GM12878 (cell line): ENCODE measurements around the gene SNX13. TPM values are rescaled to one million over a fixed set of nuclear protein-coding genes. Genes with fewer than 3 reads are reported as not detected.
A peak's percentile ranks its signal among the peaks of the same experiment; 100 is the strongest.

Source experiments
- ATAC-seq: fragments of 200-7000 bp; cut with Tn5 transposase; 3 replicates; pipeline ENCODE4 v1.9.1; 2020; ENCODE audit warnings: mild to moderate bottlenecking, moderate library complexity
- BruUV-seq: library from RNA; stranded (reverse); fragments of 400-500 nt; replicated peaks from 2 replicates; lab custom pipeline; 2021; lab: Mats Ljungman, UMichigan
- CTCF ChIA-PET: fragments of 300-600 bp; sonication (Branson Sonifier 250); formaldehyde crosslinking; extraction: SDS; loops from one replicate; lab custom pipeline; 2021; ENCODE audit warnings: inconsistent platforms; lab: Yijun Ruan, JAX
- POLR2A ChIA-PET: fragments of 350-600 bp; formaldehyde crosslinking; extraction: SDS; loops from one replicate; lab custom pipeline; 2021; ENCODE audit warnings: inconsistent platforms; lab: Charles Lee
- RAD21 ChIA-PET: fragments of 300-600 bp; sonication (Branson Sonifier 250); formaldehyde crosslinking; loops from one replicate; lab custom pipeline; 2023; ENCODE audit warnings: antibody characterized with exemption; ENCODE audit not compliant: unreplicated experiment; lab: Charles Lee
- SMC1A ChIA-PET: fragments of 300-600 bp; sonication (Branson Sonifier 250); formaldehyde crosslinking; loops from one replicate; lab custom pipeline; 2023; ENCODE audit not compliant: unreplicated experiment, uncharacterized antibody; lab: Charles Lee
- DNase-seq: peaks from one replicate; pipeline ENCODE4 v3.0.0-alpha.2; 2011; ENCODE audit warnings: low read depth, low spot score
- FAIRE-seq: peaks from 3 replicates; lab custom pipeline; 2011; peaks lifted over from hg19 to GRCh38; lab: Jason Lieb, UNC
- H2AFZ ChIP-seq: 2 replicates; pipeline ENCODE4 v1.6.0; 2011; ENCODE audit warnings: low read depth, low read length, control low read depth; ENCODE audit not compliant: control insufficient read depth
- H3K27ac ChIP-seq: 2 replicates; pipeline ENCODE4 v1.5.1; 2011; ENCODE audit warnings: control low read depth; ENCODE audit not compliant: control insufficient read depth, insufficient read depth
- H3K27me3 ChIP-seq, 2 experiments: replicated peaks in 1 of 2; 2 replicates each; pipeline versions ENCODE4 v1.6.0 to v1.6.1; 2011; ENCODE audit warnings: low read length in 1 of 2; ENCODE audit not compliant: control insufficient read depth in 2 of 2, insufficient read depth in 2 of 2
- H3K36me3 ChIP-seq, 2 experiments: 2 replicates each; pipeline ENCODE4 v1.5.1; 2011; ENCODE audit warnings: low read length in 1 of 2; ENCODE audit not compliant: control insufficient read depth in 2 of 2, insufficient read depth in 2 of 2
- H3K4me1 ChIP-seq: 2 replicates; pipeline ENCODE4 v1.6.1; 2011; ENCODE audit warnings: mild to moderate bottlenecking, low read length, moderate library complexity, mixed read lengths; ENCODE audit not compliant: control insufficient read depth, insufficient read depth
- H3K4me2 ChIP-seq: 2 replicates; pipeline ENCODE4 v1.6.0; 2011; ENCODE audit warnings: control low read depth; ENCODE audit not compliant: control insufficient read depth, insufficient read depth
- H3K4me3 ChIP-seq: fragments of 200-600 bp; sonication (generic); 2 replicates; pipeline ENCODE4 v1.5.1; 2016
- H3K79me2 ChIP-seq: 2 replicates; pipeline ENCODE4 v1.6.0; 2011; ENCODE audit warnings: low read length; ENCODE audit not compliant: control insufficient read depth, insufficient read depth
- H3K9ac ChIP-seq: 2 replicates; pipeline ENCODE4 v1.8.0; 2011; ENCODE audit warnings: low read length, control low read depth, mixed read lengths; ENCODE audit not compliant: control insufficient read depth, insufficient read depth
- H3K9me3 ChIP-seq: replicated peaks from 3 replicates; pipeline ENCODE4 v1.5.1; 2011; ENCODE audit warnings: mild to moderate bottlenecking, low read length; ENCODE audit not compliant: control insufficient read depth, insufficient read depth
- H4K20me1 ChIP-seq: 2 replicates; pipeline ENCODE4 v1.6.0; 2011; ENCODE audit not compliant: control insufficient read depth, insufficient read depth
- ATF7 ChIP-seq: fragments of 450-650 bp; IDR thresholded peaks from 2 replicates; pipeline ENCODE4 v1.6.1; 2016; ENCODE audit warnings: low read depth, mild to moderate bottlenecking
- CHD2 ChIP-seq: IDR thresholded peaks from 2 replicates; pipeline ENCODE4 v1.6.1; 2011; ENCODE audit warnings: low read depth, low read length, improper control_type of control experiment, borderline replicate concordance
- JUNB ChIP-seq: IDR thresholded peaks from 2 replicates; pipeline ENCODE4 v1.6.1; 2016; ENCODE audit warnings: antibody characterized with exemption, mild to moderate bottlenecking
- MTA2 ChIP-seq: fragments of 450-650 bp; IDR thresholded peaks from 2 replicates; pipeline ENCODE4 v1.6.1; 2016; ENCODE audit warnings: low read depth, mild to moderate bottlenecking, moderate library complexity
- NR2F1 ChIP-seq: fragments of 450-650 bp; conservative IDR thresholded peaks from 2 replicates; pipeline ENCODE4 v1.6.1; 2017; ENCODE audit warnings: mild to moderate bottlenecking
- RFX5 ChIP-seq: IDR thresholded peaks from 2 replicates; pipeline ENCODE4 v1.6.1; 2011; ENCODE audit warnings: low read depth, low read length, improper control_type of control experiment
- RUNX3 ChIP-seq: IDR thresholded peaks from 2 replicates; pipeline ENCODE4 v1.6.1; 2012; ENCODE audit warnings: low read length, inconsistent platforms
- in situ Hi-C: fragments of 300-500 bp; cut with MboI; formaldehyde crosslinking; loops from 9 replicates; pipeline ENCODE4 v1.14.3; 2018; ENCODE audit warnings: mixed read lengths
- intact Hi-C: fragments of 100-400 bp; cut with micrococcal nuclease; formaldehyde crosslinking; loops from one replicate; pipeline ENCODE4 v1.14.2; 2022; ENCODE audit not compliant: unreplicated experiment
- polyA plus RNA-seq, 11 experiments: library from polyadenylated mRNA; depleted of rRNA in 4 of 11; unstranded in 6 of 11; stranded (reverse) in 5 of 11; fragments of >200 nt; fragmentation: Nextera tagmentation in 4 of 11; fragmentation: Illumina TruSeq in 1 of 11; extraction: Ambion mirVana in 4 of 11; extraction: Trizol in 1 of 11; gene quantifications; 1 replicate in 1 of 11; 2 replicates in 10 of 11; pipeline versions ENCODE4 v1.2.1 to v1.2.3, GENCODE V29; 2011 to 2016; ENCODE audit warnings: inconsistent platforms in 2 of 11, missing spikeins in 2 of 11, low read depth in 1 of 11
- total RNA-seq, 4 experiments: library from RNA; depleted of rRNA in 3 of 4; stranded (reverse); fragments of >200 nt in 3 of 4; fragmentation: Illumina TruSeq in 1 of 4; extraction: Trizol in 1 of 4; gene quantifications; 2 replicates each; pipeline versions ENCODE4 v1.2.1 to v1.2.3, GENCODE V29; 2013 to 2021
- TF ChIP-seq, protein P1 (sequence below): fragments of 450-650 bp; formaldehyde crosslinking; IDR thresholded peaks from 2 replicates; pipeline ENCODE4 v1.5.0; 2022; ENCODE audit warnings: mild to moderate bottlenecking, missing genetic modification characterization

SNX13 gene
- total and polyA plus RNA-seq, 10 of the 15 experiments (the other 5 are each of a cell fraction or from before 2014, with no cell fraction given) = 2.2 to 17.1 (median 11.9) TPM

DNA sequence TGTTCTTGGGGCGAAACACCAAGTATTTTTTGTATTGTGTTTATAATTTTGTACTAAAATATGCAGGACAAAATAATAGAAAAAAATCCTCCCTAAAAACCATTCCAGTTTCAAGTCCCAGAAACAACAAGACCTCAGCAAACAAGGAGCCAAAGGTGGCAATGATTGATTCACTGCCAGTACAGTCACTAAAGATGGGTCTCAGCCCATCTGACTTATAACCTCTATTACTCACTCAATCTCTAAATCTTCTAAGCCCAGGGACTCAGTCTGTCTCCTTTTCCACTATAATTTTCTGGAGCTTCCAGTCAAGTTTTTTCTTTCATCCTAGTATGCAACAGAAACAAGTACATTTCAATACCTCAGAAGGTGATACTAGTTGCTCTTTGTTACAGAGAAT lies 33.3 kb downstream of the SNX13 start (continued):
- no peak for TF ChIP-seq CHD2
- TF ChIP-seq JUNB = no peak
- TF ChIP-seq RFX5 = no peak

DNA sequence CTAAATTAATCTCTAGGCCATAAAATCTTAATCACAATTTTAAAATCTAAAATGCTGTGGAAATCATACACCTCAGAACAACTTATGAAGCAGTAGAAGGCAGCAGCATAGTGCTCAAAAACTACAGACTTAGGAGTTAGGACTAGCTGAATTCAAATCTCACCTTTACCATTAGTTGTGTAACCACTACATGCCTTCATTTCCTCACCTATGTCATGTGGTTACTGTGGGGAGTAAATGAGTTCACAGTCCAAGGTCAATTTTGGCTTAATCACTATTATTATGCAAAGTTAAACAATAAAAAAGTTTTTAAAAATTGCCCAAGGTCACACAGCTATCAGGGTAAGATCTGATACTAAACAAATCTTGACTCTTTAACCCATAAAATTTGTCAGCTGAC lies 37.0 kb downstream of the SNX13 start:
- H3K4me3 ChIP-seq = no peak overlapping the region
- ChIA-PET RAD21 (interaction anchor here (1.3 kb wide), 1 partner anchor 133 kb away, joined by 4 read pairs; no protein-coding TSS in a partner anchor), SMC1A (interaction anchor here (1.0 to 1.6 kb wide), 4 partner anchors 8 to 133 kb away, joined by 3 read pairs; no protein-coding TSS in a partner anchor), CTCF (interaction anchor here (0.6 kb wide), 1 partner anchor 475 kb away, joined by 3 read pairs; no protein-coding TSS in a partner anchor), POLR2A (no interaction called here)
- H3K27ac ChIP-seq = no peak overlapping the region
- intact Hi-C loops (no loop called here), in situ Hi-C loops (no loop called here)
- no peak overlapping the region for H2AFZ ChIP-seq
- no peaks in the 10 kb centered on the region for H4K20me1 ChIP-seq
- DNase-seq = no peak
- no TSS peak for BruUV-seq
- peak; percentile 71 for ATAC-seq
- no peak overlapping the region for H3K9ac ChIP-seq
- H3K36me3 ChIP-seq = no peaks in the 10 kb centered on the region
- H3K27me3 ChIP-seq = no peaks in the 10 kb centered on the region
- no peaks in the 10 kb centered on the region for H3K9me3 ChIP-seq
- FAIRE-seq = no peak
- TF ChIP-seq MTA2 (peak; percentile 36; the same call in 1 of the 2 replicates), NR2F1 (peak; percentile 32; the same call in 1 of the 2 replicates), ATF7 (0 out of 2 replicates have a peak, but pooled peaks have one; percentile 49), RUNX3 (0 out of 2 replicates have a peak, but pooled peaks have one; percentile 11)
- TF ChIP-seq, protein P1, sequence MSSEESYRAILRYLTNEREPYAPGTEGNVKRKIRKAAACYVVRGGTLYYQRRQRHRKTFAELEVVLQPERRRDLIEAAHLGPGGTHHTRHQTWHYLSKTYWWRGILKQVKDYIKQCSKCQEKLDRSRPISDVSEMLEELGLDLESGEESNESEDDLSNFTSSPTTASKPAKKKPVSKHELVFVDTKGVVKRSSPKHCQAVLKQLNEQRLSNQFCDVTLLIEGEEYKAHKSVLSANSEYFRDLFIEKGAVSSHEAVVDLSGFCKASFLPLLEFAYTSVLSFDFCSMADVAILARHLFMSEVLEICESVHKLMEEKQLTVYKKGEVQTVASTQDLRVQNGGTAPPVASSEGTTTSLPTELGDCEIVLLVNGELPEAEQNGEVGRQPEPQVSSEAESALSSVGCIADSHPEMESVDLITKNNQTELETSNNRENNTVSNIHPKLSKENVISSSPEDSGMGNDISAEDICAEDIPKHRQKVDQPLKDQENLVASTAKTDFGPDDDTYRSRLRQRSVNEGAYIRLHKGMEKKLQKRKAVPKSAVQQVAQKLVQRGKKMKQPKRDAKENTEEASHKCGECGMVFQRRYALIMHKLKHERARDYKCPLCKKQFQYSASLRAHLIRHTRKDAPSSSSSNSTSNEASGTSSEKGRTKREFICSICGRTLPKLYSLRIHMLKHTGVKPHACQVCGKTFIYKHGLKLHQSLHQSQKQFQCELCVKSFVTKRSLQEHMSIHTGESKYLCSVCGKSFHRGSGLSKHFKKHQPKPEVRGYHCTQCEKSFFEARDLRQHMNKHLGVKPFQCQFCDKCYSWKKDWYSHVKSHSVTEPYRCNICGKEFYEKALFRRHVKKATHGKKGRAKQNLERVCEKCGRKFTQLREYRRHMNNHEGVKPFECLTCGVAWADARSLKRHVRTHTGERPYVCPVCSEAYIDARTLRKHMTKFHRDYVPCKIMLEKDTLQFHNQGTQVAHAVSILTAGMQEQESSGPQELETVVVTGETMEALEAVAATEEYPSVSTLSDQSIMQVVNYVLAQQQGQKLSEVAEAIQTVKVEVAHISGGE (CRISPR knock-in tag) = no peak
- H3K4me1 ChIP-seq = no peaks in the 10 kb centered on the region
- H3K4me2 ChIP-seq = no peak overlapping the region
- no peaks in the 10 kb centered on the region for H3K79me2 ChIP-seq
